Suppressor macrophage treated with lipopolysaccharide for 1 hour (primary cell): ENCODE data around the gene HS1BP3.

ENCODE experiments used
- DNase-seq, 3 donors: peaks; one replicate each; pipeline ENCODE4 v3.0.0-alpha.2; 2020 to 2022

The HS1BP3 gene

DNA sequence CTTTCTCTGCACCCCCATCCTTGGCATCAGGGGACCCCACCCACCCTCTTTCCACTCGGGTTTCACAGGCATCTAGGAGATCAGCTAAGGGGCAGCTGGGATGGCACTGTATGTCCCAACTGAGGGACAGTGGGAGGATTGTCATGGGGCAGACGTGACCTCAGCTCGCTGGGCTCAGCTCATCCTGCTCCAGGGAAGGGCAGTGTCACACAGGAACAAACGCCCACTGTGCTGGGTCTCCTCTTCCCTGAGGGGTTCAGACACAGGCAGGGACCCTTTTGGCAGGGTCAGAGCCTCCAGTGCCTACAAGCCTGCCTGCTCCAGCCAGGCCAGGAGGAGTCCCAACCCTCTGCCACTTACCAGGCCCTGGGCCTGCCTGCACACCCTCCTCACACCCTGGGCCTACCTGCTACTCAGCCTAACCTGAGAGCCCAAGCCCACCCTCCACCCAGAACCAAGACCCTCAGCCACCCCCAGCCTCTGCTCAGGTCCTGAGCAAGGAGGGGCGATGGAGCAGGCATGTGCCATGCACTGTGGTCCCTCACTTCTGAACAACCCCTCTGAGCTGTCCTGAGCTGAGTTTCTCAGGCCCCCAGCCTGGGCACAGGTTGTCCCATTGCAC is 68.2 kb downstream of the HS1BP3 start:
- DNase-seq, result peak; percentile 60 to 75 (median 64)

DNA sequence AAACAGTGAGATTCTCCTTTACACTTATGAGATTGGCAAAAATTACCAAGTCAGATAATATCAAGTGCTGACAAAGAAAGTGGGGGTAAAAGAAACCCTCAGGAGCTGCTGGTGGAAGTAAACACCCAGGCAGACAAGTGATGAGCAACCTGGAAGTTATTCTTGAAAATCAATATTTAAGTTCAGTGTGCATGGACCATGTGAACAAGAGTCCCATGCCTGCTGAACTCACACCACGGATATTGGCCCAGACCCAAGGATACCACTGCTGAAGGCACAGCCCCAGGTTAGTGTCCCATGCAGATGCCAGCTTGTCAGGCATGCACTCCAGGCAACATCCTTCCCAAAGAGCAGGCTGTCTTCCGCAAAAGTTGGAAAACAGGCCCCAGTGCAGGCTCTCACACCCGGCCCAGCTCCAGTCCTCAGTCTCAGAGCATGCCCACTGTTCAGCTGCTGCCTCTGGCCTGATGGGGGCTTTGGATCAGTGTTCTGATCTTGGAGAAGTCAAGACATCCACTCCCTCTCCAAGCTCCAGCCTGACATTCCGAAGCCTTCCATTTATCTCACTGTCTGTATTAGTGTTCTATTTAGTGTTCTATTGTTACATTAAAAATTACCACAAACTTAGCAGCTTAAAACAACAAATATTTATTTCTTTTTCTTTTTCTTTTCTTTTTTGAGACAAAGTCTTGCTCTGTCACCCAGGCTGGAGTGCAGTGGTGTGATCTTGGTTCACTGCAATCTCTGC is 70.0 kb downstream of the HS1BP3 start:
- no peak for DNase-seq

DNA sequence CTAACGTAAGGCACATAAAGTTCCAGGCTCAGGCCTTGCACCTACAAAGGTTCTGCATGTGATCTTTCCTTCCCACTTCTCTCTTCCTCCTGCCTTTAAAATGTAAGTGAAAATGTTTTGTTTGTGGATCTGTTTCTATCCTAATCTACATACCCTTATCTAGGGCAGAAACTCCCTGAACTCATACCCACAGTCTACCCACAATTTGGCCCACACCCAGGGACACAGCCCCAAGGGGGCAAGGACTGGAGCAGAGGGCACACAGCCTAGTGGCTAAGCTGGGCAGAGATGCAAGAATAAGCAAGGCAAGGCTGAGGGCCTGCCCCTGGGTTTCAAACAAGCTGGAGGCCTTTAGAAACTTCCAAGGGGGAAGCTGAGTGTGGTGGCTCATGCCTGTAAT is 71.0 kb downstream of the HS1BP3 start:
- peak; percentile 32 to 49 (median 48) for DNase-seq

DNA sequence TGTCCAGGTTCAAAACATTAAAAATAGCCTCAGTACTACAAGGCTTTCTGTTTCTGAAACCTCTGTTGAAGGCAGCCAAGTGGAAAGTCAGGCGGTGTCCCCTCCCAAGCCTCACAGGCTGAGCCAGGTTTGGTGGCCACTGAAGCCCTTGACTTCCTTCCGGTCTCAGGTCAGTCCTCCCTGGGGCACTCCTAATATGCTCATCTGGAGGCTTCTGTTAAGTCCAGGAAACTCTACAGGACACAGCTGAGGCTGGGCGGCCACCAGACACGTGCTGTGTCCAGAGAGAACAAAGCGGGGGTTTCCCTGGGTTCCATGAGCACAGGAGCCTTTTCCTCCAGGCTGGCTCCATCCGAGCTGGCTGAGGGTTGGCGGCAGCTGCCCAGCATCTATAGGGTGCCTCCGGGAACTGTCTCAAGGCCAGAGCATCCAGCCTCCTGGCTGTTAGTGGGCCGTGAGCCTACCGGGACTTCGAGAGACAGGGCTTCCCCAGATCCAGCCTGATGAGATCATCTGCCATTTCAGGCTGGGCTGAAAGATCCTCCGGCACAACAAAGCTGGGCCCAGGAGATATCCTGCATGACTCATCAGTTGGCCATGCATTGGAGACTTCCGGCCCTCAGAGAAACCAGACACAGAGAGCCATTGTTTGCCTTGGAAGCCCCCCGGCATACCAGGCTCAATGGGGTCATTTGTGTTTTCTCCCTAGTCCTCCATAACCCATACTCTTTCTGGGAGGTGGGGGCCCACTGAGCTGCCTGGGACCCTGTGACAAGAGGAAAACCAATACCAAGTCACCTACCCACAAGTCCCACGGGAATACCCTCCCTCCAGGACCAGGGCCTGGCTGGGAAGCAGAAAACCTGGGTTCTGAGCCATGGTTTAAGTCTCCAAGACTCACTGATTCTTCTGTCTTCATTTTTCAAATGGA is 71.7 kb downstream of the HS1BP3 start:
- peak; percentile 85 to 90 (median 87) for DNase-seq

DNA sequence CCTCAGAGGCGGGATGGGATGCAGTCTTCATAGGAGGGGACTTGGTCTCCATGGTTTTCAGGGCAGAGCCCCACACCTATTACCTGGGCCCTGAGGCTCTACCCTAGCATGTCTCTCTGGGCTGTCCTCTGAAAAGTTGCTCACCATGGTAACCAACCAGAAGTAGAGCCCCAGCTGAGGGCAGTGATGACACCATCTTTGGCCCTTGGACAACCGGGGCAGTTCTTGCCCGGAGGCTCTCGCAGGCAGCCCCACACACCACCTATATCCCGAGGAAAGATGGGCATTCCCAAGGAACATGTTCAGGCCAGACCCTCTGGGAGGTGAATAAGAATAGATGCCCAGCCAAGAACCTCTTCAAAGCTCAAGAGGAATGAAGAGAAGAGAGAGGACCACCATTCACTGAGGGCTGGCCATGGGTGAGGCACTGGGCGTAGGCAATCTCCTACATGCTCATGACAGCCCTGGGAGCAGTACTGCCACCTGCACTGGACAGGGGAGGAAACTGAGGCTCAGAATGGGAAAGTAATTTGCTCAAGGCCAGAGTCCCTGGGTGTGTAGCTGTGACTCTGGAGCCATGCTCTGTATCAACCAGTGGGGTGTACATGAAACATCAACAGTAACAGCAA is 72.5 kb downstream of the HS1BP3 start:
- no peak for DNase-seq

DNA sequence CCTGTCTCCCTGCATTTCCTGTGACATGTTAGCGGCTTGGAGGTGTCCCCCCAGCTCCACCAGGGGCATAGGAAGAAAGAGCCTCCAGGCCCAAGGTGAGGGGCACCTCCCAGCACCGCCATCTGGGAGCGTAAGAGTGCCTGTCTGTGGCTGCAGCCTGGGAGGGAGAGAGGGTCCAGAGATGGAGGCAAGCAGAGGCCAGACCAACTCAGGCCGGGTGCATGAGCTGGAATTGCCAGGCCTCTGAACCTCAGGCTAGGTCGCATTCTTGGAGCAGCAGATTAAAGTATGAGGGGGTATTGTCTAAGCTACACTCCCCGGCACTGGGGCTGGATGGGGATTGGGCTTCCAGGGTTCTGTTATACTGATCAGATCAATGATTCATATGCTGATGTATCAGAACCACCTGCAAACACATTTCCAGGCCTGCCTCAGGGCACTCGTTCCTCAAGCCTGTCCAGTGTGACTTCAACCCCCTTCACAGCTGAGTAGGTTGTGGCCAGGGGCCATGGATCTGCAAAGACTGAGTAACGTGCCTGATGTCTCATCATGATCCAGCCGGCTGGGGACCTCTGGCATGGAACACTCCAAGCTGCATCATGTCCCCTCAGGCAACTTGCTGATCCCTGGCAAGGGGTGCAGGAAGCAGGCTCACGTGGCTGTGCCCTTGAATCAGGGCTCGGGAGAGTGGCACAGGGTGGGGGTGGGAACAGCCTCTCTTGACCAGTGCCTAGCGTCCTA is 73.2 kb downstream of the HS1BP3 start:
- no peak for DNase-seq

DNA sequence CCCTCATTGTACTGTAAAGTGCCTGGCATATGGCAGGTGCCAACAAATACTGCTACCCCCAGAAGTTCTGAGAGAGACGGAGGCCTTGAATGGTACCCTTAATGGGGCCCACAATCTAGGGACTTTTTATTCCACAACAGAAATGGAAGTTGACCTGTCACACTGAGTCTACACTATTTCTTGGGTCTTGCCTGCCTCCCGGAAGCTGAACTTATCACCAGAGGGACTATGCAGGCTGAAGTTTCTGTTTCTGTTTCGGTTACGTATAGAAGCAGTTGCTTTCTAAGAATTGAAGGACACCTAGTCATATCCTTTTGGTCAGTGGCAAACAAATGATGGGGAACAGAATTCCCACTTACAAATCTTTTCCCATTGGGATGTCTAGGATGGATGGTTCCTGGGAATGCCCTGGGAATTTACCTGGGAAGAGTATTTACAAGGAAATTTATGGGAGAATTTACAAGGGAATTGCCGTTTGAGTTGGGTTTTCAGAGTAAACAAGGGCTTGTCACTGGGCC is 74.2 kb downstream of the HS1BP3 start:
- DNase-seq, result peak; percentile 75 to 89 (median 81)

DNA sequence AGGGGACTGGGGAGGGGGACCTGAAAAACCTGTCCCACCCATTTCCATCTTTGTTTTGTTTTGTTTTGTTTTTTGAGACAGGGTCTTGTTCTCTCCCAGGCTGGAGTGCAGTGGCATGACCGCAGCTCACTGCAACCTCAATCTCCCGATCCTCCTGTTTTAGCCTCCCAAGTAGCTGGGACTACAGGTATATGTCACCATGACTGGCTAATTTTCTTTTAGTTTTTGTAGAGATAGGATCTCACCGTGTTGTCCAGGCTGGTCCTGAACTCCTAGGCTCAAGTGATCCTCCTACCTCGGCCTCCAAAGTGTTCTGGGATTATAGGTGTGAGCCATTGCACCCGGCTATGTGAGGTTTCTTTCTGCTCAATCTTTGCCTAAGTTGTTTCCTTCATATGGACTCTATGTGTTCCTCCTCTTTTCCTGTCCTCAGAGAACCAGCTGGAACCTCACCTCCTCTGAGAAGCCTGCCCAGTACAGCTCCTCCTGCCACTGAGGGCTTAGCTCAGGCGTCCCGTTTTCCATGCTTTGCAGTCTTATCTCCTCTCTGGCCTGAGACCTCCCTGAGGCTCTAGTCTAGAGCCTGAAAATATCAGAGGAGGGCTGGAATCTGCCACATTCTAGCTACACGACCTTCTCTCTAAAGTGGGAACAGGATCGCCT is 74.8 kb downstream of the HS1BP3 start:
- DNase-seq, result no peak

DNA sequence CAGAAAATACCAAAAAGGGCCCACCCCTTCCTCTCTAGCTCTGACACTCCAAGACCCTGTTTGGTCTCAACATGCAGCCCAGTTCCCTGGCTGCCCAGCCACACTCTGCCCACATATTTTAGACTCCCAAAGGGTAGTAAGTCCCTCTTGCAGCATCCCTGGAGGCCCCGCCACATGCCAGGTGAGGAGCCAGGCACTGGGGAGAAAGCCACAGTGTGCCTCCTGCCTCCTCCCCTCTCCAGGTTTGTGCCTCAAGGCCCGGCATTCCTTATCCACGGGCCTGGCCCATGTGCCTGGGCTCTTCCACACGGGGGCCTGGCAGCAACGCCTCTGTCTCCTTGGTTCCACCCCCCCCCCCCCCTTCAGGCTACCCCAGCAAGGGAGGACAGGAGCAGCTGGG is 75.5 kb downstream of the HS1BP3 start:
- no peak for DNase-seq

DNA sequence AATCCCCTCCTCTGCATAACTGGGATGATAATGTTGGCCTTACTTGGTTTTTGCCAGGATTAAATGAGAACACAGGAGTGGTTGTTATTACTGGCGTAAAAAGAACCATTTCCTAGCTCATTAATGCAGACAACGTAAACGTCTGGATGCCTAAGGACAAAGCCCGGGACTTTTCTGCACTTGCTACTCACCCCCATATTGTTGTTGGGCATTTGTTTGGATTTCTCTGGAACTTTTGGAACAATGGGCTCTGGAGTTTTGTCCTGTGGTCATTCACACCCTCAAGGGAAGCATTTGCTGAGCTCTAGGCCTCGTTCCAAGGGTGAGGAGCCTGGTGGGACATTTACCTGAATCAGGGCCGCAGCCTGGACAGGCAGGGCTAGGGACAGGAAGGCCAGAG is 76.0 kb downstream of the HS1BP3 start:
- no peak for DNase-seq

DNA sequence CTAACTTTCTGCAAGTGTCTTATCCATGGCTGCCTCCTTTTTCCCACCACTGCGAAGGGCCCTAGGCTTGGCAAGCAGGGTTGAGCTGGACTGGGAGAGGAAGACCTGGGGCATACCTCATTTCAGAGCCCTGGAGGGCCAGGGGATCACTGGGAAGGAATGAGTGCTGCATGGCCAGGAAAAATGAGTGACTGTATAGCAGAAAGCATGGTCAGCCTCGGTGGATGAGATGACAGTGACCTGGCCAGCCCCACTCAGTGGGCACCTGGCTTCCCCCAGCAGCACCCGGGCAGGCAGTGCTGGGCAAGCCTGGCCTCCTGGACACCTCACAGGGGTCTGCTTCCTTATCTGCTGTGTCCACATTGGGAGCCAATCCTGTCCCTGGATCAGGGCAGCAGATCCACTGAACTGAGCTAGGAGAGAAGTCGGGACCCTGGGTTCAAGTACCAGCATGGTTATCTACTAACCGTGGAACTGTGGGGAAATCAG is 76.4 kb downstream of the HS1BP3 start:
- no peak for DNase-seq

DNA sequence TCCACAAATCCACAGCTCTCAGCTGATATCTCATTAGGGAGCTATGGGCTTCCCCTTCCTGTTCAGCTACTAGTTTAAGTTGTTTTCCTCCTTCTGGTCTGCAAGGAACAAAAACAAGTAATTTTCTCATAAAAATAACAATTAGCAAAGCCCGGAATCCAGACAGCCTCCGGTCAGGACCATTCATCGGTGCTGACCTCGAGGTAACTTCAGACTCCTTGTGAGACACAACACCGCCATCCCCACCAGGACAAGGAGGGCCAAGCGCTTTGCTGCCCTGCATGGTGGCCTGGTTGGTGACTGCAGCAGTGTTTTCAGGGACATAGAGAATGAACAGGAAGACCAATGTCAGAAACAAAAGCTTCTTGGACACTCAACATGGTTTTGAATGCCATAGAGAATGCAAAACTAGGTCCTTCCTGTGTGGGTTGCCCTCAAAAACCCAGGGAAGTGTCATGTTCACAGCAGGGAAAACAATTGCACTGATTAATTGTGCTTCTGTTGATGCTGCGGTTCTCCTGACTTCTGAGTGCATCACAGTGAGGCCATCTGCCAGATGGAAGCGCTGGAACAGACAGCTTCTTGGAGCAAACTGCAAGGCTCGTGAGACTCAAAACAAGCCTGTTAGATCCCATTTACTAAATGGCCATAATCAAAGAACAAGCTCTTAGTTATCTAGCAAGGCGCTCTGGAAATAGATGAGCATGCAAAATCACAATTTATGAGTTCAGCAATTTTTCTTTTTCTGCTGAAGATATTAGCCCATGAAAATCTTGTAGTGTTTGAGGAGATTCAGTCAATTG is 77.1 kb downstream of the HS1BP3 start:
- DNase-seq, result no peak

DNA sequence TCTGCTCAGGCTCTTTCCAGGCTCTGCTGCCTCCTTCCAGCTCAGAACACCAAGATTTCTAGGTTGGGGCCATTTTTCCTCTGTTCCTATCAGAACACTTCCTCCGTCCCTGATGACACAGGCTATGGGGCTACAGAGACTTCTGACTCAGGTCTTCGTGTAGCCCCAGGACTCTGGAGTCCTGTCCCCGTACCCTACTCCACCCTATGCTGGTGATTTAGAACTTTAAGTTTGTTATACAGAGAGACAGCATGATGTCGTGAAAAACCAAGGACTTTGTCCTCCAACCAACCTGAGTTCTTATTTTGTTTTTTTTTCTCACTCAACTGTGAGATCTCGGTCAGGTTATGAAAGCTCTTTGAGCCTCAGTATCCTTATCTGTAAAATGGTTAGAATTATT is 78.7 kb downstream of the HS1BP3 start:
- DNase-seq, result no peak

DNA sequence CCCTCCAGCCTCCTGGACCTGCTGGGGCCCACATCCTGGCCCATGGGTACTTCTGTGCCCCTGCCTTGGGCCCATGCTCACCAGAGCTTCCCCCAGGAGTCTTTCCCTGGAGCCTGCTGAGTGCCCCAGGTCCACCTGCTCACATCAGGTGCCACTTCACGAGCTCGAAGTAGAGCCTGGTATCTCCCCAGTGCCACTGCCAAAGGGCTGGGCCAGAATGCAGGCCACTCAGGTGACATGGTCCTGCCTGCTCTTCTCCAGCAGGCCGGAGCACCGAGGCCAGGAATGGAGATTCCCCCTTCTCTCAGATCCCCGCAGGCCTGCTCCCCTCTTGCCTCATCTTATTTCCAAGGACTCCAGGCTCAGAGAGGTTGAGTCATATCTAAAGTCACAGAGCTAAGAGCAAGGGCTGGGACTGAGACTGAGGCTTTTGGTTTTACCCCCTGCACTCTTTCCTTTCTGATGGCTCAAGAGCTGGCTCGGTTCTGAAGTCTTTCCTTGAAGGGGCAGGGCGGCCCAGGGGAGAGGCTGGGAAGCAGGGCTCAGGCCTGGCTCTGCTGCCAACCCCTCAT is 79.2 kb downstream of the HS1BP3 start:
- no peak for DNase-seq

DNA sequence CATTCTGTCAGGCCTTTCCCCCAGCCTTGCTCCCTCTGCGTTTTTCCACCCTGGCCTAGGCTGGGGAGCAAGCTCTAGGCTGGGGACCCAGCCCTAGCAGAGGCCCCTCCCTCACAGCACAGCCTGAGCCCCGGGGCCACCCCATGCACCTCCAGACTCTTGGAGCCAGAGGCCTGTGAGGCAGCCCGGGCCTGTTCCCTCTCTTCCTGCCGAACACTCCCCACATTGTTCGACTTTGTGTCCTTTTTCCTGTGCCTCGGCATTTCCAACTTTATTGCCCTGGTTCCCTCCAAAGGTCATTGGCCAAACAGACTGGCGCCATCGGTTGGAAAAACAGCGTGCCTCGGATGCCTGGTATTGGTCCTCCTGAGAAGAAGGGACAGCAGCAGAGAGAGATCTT is 79.7 kb downstream of the HS1BP3 start:
- DNase-seq, result no peak

DNA sequence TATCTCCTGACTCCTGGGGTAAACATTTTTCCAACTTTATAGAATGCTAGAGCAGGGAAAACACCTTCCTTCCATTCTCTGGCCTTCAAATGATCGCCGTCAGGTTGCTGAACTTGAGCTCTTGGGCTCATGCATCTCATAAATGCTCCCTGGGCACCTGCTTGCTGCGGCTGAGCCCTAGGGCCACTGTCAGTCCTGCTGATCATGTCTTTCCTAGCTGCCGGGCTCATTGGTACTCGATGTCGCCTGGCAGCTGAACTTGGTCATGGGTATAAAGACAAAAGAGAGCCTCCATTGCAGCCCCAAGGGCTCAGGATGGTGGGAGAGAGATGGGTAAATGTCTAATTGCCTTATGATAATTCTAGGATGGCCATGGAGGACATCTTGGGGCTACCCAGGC is 80.6 kb downstream of the HS1BP3 start:
- DNase-seq, result no peak

DNA sequence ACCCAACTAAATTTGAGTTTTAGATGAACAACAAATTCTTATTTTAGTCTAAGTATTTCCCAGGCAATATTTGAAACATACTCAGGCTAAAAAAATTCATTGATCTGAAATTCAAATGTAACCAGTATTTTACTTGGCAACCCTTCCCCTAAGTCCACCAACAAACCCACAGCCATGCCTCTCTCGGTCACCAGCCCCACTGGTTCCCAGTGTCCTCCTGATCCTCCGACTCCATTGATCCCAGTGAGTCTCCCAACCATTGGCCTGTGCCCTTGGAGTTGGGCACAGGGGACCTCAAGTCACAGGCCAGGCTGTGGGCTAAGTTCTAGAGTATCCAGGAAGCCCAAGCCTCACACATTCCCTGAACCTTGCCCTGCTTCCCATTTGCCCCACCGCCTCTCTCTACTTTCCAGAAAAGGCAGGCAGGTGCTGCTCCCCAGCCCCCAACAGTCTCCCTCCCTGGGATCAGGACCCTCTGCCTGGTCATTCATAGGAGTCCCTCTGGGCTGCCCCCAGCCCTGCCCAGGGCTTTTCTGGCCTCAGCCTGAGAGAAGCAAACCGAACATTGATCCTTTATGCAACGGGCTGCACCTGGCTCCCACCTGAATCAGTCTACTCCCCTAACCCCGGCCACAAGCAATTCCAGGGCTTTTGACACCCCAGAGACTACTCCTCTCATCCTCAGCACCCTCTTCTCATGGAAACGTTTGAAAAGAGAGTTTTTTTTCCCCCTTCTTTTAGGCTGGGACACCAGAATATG is 81.3 kb downstream of the HS1BP3 start:
- DNase-seq, result no peak

DNA sequence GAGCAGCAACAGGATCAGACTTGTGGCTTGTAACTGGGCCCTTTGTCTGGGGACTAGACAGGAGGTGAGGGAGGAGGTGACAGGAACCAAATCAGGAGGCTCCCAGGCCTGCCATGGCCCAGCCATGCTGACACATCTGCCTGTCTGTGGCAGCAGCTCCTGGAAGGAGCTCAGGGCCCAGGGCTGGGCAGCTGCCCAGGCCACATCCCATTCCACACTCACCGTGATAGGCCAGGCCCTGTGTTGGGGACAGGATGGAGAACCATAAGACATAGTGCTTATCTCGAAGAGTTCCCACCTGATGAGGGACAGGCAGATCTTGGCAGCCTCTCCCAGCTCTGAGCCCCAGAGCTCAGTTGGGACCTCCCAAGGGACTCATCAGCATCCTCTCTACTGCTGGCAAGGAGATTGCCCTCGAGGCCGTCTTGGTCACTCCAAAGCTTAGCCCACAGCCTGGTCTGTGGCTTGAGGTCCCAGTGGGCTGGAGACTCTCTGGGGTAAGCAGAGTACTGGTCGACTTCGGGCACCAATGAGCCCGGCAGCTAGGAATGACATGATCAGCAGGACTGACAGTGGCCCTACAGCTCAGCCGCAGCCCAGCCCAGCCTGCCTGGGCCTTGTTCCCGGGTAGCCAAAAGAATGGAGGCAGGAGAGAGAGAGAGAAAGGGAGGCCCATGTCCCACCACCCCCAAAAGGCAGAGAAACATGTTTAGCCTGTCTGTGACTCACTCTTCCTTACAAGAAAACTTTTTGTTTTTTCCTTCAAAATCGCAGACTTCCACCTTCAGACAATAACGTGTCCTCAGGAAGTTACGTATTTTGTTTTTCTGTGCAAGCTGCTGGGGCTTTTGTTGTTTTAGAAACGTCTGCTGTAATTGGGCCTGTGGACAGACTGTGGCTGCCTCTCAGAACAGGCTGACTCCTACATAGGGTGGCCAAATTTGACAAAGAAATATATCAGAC is 82.1 kb downstream of the HS1BP3 start:
- DNase-seq, result no peak

DNA sequence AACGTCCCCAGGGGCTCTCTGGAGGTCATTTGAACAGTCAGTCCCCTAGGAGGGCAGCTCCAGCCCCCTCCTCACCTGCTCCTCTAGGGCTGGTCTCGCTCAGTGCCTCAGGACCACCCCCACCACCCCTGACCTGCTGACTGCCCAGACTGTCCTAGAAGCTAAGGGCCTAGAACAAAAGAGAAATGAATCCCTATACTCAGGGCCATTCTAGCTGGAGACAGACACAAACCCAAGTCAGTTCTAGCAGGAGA is 83.0 kb downstream of the HS1BP3 start:
- DNase-seq, result no peak
